Inflammatory macrophage treated with lipopolysaccharide for 4 hours (primary cell): Measurements from ENCODE around the gene EVC2.
A peak's percentile ranks its signal among the peaks of the same experiment; 100 is the strongest.

Experiments
- DNase-seq: peaks from one replicate; pipeline ENCODE4 v3.0.0-alpha.2; 2020

The EVC2 gene

GRCh38 chr4:5746250-5746649, 37.9 kb upstream of the EVC2 start:
- no peak for DNase-seq

DNA sequence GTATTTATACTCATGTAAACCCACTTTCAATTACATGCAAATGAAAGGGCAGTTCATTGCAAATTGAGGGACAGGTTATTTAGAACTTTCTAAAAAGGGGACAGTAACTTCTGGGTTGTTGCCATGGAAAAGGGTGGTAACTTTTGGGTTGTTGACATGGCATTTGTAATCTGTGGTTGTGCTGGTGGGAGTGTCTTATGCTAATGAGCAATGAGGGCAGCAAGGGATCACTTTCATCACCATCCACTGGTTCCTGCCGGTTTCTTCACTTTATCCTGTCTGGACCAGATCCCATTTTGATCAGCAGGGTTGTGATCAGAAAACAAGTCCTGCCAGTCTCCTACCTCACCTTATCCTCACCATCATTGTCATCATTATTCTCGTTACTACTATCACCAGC, 34.6 kb upstream of the EVC2 start:
- DNase-seq: no peak

- DNase-seq: no peak
These were observed 34.0 kb upstream of the EVC2 start for GRCh38 chr4:5742388-5742787.

GRCh38 chr4:5738061-5738460, 29.7 kb upstream of the EVC2 start:
- DNase-seq: no peak

- DNase-seq: no peak
These were observed 27.1 kb upstream of the EVC2 start for GRCh38 chr4:5735463-5735862.

- no peak for DNase-seq
These were observed 26.5 kb upstream of the EVC2 start for GRCh38 chr4:5734853-5735252.

GRCh38 chr4:5732158-5732557, 23.8 kb upstream of the EVC2 start:
- no peak for DNase-seq

- DNase-seq: peak; percentile 46
These were observed 22.9 kb upstream of the EVC2 start for GRCh38 chr4:5730993-5731990.

DNA sequence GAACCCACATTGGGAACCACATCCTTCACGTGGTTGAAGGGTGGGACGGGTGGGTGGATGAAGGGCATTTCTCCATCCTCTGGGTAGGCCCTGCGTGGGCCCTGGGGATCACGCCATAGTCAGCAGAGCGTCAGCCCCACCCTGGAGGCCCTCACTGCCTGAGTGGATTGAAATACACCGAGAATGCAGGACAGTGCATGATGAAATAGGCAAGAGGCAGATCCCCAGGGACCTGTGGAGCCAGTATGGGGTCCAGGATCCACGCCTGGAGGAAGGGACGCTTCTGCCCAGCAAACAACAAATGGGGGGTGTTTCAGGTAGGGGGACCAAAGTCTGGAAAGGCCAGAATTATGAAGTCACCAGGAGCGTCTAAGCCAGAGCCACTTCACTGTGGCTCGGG, 22.1 kb upstream of the EVC2 start:
- DNase-seq: no peak

DNA sequence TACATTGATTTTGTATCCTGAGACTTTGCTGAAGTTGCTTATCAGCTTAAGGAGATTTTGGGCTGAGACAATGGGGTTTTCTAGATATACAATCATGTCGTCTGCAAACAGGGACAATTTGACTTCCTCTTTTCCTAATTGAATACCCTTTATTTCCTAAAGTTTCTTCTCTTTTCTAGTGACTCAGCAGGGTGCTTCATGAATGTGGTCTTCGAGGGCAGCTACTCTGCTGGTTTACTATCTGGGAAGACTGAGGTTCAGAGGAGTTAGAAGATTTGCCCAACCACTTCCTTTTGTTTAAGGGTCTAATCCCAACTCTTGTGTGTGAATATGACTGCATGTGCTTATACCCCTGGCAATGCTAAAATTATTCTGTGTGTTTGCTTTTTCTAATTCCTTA, 20.1 kb upstream of the EVC2 start:
- peak; percentile 45 for DNase-seq

- no peak for DNase-seq
These were observed 16.0 kb upstream of the EVC2 start for GRCh38 chr4:5724377-5724776.

DNA sequence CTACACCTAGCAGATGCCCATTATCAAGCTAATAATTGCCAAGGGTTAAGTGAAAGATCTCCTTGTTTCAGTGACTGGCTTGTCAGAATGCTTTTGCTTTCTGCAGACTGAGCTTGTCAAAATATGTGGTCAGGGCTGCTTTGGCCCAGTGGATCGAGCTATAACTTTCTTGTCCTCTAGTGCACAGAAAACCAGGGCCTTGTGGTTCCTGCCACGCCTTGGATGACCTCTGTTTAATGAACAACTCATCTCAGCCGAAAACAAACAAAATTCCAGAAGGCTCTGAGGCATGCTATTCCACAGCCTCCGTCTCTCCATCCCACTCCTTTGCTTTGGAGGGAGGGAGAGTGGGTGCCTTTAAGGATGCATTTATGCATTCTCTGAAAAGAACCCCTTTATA, 14.0 kb upstream of the EVC2 start:
- DNase-seq: no peak

GRCh38 chr4:5721923-5722322, 13.6 kb upstream of the EVC2 start:
- no peak for DNase-seq

- DNase-seq: no peak
These were observed 12.6 kb upstream of the EVC2 start for GRCh38 chr4:5720980-5721379.

- DNase-seq: no peak
These were observed 11.9 kb upstream of the EVC2 start for GRCh38 chr4:5720157-5720850.

GRCh38 chr4:5719350-5720055, 11.1 kb upstream of the EVC2 start:
- peak; percentile 46 for DNase-seq

DNA sequence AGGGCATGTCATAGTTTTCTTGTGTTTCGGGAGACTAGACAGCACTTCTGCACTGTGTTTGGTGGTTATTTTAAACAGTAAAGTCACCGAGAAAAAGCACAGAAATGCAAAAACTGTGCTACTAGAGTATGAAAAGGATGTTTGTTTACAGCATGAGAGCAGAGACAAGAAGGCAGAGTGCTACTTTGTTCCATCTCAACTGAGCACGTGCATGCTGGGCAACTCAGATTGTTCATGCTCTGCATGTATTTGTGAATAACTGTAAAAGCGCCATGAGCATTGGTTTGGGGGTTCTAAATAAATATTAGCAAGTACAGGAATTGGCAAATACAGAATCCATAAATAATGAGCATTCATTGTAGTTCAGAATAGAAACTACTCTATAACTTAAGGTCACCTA, 10.1 kb upstream of the EVC2 start:
- DNase-seq: no peak

GRCh38 chr4:5717449-5718158, 9.2 kb upstream of the EVC2 start:
- no peak for DNase-seq

DNA sequence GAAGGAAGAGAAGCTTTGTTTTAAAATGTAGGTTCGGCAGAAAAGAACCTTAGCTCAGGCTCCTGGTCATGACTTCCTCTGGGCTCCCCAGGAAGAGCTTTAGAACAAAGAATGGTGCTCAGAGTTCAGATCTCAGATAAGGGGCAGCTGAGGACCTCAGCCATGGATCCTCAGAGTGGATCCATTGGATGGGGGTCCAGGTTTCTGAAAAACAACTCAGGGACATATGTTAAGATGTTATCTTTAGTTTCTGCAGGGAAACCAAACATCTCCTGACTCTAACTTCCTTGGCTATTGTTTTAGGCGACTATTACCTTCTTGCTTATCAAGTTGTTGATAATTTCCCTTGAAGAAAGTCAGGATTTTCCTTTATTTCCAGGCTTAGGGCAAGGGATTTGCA, 8.0 kb upstream of the EVC2 start:
- no peak for DNase-seq

- no peak for DNase-seq
These were observed 7.0 kb upstream of the EVC2 start for GRCh38 chr4:5715357-5715756.

- DNase-seq: no peak
These were observed 5.5 kb upstream of the EVC2 start for GRCh38 chr4:5713861-5714260.

DNA sequence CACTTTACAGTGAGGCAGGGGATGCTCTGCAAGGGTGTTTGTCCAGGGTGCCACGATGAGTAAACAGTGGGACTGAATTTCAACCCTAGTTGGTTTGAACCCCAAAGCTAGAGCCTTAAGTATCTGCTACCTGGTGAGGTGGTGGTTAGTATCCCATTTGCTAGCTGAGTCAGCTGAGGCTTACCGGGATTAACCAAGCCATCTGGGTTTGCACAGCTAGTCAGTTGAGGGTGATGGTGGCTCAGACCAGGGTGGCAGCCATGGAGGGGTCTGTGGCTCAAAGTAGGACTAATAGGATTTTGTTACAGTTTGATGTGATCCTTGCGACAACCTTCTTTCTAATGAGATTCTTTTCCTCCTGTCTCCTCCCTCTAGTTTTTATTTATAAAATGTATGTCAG, 4.6 kb upstream of the EVC2 start:
- DNase-seq: no peak

GRCh38 chr4:5712517-5712916, 4.2 kb upstream of the EVC2 start:
- DNase-seq: peak; percentile 3
